ENCODE data around the gene GPR45.

- TF ChIP-seq, protein P1, sequence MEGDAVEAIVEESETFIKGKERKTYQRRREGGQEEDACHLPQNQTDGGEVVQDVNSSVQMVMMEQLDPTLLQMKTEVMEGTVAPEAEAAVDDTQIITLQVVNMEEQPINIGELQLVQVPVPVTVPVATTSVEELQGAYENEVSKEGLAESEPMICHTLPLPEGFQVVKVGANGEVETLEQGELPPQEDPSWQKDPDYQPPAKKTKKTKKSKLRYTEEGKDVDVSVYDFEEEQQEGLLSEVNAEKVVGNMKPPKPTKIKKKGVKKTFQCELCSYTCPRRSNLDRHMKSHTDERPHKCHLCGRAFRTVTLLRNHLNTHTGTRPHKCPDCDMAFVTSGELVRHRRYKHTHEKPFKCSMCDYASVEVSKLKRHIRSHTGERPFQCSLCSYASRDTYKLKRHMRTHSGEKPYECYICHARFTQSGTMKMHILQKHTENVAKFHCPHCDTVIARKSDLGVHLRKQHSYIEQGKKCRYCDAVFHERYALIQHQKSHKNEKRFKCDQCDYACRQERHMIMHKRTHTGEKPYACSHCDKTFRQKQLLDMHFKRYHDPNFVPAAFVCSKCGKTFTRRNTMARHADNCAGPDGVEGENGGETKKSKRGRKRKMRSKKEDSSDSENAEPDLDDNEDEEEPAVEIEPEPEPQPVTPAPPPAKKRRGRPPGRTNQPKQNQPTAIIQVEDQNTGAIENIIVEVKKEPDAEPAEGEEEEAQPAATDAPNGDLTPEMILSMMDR (IDR thresholded peaks at IDR 0.05): no peak
- TF ChIP-seq POLR2A (IDR thresholded peaks at IDR 0.05; ENCODE audit: low read depth) (no peak), POLR2AphosphoS5 (IDR thresholded peaks at IDR 0.05) (no peak), EP300 (IDR thresholded peaks at IDR 0.05) (no peak)
Observed at GRCh38 chr2:105249181-105249580, 7.6 kb downstream of the GPR45 start.
